ENCODE results near the gene CD44.

Gene CD44

GRCh38 chr11:35177370-35177769 is 38.4 kb downstream of the CD44 start:
- no peak for TF ChIP-seq FOXM1 (IDR thresholded peaks at IDR 0.05; ENCODE audit: borderline replicate concordance, low read depth)

DNA sequence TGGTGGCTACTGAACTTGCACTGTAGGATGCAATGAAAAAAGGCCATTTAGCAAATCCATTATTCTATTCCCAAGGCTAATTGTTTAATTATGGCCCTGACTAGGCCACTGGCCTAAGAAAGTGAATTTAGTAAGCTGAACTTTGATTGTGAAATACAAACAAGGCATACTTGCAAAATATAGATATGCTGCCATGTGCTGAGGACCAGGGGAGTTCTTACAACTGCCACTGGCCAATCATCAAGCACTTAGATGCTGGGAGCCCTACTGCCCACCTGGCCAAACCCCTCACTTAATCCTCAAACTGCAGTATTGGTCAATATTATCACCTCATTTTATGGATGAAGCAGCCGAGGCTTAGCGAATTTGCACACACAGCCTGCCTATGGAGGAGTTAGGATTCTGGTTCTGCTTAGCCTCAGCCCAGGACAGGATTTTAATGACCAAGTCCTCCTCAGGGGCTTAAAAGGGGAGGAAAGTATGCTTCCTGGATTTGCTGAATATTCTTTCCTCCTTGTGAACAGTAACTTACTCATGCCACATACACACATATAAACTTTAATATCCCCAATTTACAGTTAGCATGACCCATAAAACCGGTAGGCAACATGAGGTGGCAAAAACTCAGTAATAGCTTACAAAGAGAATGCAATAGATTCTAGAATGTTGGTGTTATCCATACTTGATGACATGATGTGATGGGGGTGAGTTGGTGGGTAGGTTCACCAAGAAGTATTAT is 39.3 kb downstream of the CD44 start:
- TF ChIP-seq ZBTB7A (IDR thresholded peaks at IDR 0.05; ENCODE audit: low read depth), result no peak
- TF ChIP-seq USF1 (IDR thresholded peaks at IDR 0.05), result no peak
- no peak for TF ChIP-seq CREB1 (IDR thresholded peaks at IDR 0.05; ENCODE audit: low read depth)
- TF ChIP-seq EP300 (IDR thresholded peaks at IDR 0.05; ENCODE audit: borderline replicate concordance), result no peak
- TF ChIP-seq CEBPB (IDR thresholded peaks at IDR 0.05), result no peak
- no peak for TF ChIP-seq REST (IDR thresholded peaks at IDR 0.05; ENCODE audit: low read depth)
- no peak for TF ChIP-seq NFIC (IDR thresholded peaks at IDR 0.05)
- TF ChIP-seq FOXM1 (IDR thresholded peaks at IDR 0.05; ENCODE audit: borderline replicate concordance, low read depth), result no peak
- TF ChIP-seq, protein P1, sequence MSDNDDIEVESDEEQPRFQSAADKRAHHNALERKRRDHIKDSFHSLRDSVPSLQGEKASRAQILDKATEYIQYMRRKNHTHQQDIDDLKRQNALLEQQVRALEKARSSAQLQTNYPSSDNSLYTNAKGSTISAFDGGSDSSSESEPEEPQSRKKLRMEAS (IDR thresholded peaks at IDR 0.05), result no peak
- TF ChIP-seq TEAD4 (IDR thresholded peaks at IDR 0.05), result no peak
- no peak for TF ChIP-seq RAD21 (IDR thresholded peaks at IDR 0.05; ENCODE audit: low read depth)
- no peak for TF ChIP-seq TAF1 (IDR thresholded peaks at IDR 0.05; ENCODE audit: low read depth)
- TF ChIP-seq TCF12 (IDR thresholded peaks at IDR 0.05; ENCODE audit: low read depth), result no peak
- TF ChIP-seq YY1 (IDR thresholded peaks at IDR 0.05; ENCODE audit: low read depth), result no peak
- no peak for TF ChIP-seq EGR1 (IDR thresholded peaks at IDR 0.05)

GRCh38 chr11:35178873-35179272 is 39.9 kb downstream of the CD44 start:
- TF ChIP-seq CEBPB (IDR thresholded peaks at IDR 0.05) (peak; percentile 11; the same call in 1 of the 2 replicates), YY1 (IDR thresholded peaks at IDR 0.05; ENCODE audit: low read depth) (no peak), TEAD4 (IDR thresholded peaks at IDR 0.05) (no peak), CREB1 (IDR thresholded peaks at IDR 0.05; ENCODE audit: low read depth) (no peak), ZBTB7A (IDR thresholded peaks at IDR 0.05; ENCODE audit: low read depth) (no peak)

DNA sequence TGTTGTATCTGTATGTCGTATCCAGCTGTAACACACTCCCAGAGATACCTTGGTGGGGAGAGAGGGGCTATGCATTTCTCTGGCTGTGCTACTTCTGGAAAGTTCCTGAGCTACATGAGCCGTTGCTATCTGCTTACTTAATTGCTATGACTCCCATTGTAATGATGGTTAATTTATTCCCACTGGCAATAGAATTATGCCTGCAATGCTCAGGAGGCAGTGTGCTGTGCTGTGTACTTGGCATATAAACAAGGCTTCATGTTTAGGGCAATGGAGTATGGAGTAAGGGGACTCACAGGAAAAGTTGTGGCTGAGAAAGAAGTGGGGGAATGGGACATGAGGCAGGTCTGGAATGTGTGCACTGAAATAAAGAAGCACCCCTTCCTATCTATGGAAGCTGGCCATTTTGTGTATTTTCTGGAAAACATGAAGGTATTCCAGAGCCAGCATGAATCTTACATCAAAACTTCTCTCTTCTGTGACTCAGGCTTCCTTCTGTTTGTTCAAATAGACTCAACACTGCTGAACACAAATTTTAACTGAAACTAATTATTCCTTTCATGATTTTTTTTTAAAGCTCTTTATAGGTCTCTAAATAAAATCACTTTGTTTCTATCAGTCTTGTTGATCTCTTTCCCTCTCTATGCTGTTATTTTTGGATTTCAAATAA is 40.6 kb downstream of the CD44 start:
- TF ChIP-seq TAF1 (IDR thresholded peaks at IDR 0.05; ENCODE audit: low read depth) (no peak), TEAD4 (IDR thresholded peaks at IDR 0.05) (no peak), NFIC (IDR thresholded peaks at IDR 0.05) (no peak), EGR1 (IDR thresholded peaks at IDR 0.05) (no peak), CREB1 (IDR thresholded peaks at IDR 0.05; ENCODE audit: low read depth) (no peak), TCF12 (IDR thresholded peaks at IDR 0.05; ENCODE audit: low read depth) (no peak), RAD21 (IDR thresholded peaks at IDR 0.05; ENCODE audit: low read depth) (no peak), FOXM1 (IDR thresholded peaks at IDR 0.05; ENCODE audit: borderline replicate concordance, low read depth) (no peak), CEBPB (IDR thresholded peaks at IDR 0.05) (no peak), YY1 (IDR thresholded peaks at IDR 0.05; ENCODE audit: low read depth) (no peak), USF1 (IDR thresholded peaks at IDR 0.05) (no peak), ZBTB7A (IDR thresholded peaks at IDR 0.05; ENCODE audit: low read depth) (no peak), REST (IDR thresholded peaks at IDR 0.05; ENCODE audit: low read depth) (no peak), EP300 (IDR thresholded peaks at IDR 0.05; ENCODE audit: borderline replicate concordance) (no peak)
- TF ChIP-seq, protein P1 (IDR thresholded peaks at IDR 0.05), result no peak

GRCh38 chr11:35180317-35181233 is 41.6 kb downstream of the CD44 start:
- no peak for TF ChIP-seq CREB1 (IDR thresholded peaks at IDR 0.05; ENCODE audit: low read depth)
- TF ChIP-seq EGR1 (IDR thresholded peaks at IDR 0.05), result no peak
- TF ChIP-seq USF1 (IDR thresholded peaks at IDR 0.05), result no peak
- TF ChIP-seq REST (IDR thresholded peaks at IDR 0.05; ENCODE audit: low read depth), result no peak
- TF ChIP-seq TCF12 (IDR thresholded peaks at IDR 0.05; ENCODE audit: low read depth), result no peak
- TF ChIP-seq, protein P1 (IDR thresholded peaks at IDR 0.05), result no peak
- TF ChIP-seq CEBPB (IDR thresholded peaks at IDR 0.05), result no peak
- no peak for TF ChIP-seq ZBTB7A (IDR thresholded peaks at IDR 0.05; ENCODE audit: low read depth)
- no peak for TF ChIP-seq NFIC (IDR thresholded peaks at IDR 0.05)
- TF ChIP-seq TEAD4 (IDR thresholded peaks at IDR 0.05), result no peak
- no peak for TF ChIP-seq EP300 (IDR thresholded peaks at IDR 0.05; ENCODE audit: borderline replicate concordance)
- no peak for TF ChIP-seq YY1 (IDR thresholded peaks at IDR 0.05; ENCODE audit: low read depth)
- no peak for TF ChIP-seq FOXM1 (IDR thresholded peaks at IDR 0.05; ENCODE audit: borderline replicate concordance, low read depth)

All from Ishikawa (cell line).